Astrocyte of the spinal cord (primary cell): Measurements from ENCODE around the gene ASL.
"Not testable (repeated sequence)": the region's sequence is repeated elsewhere in the genome, so short reads cannot be mapped to it uniquely, and the experiment has no call there.

Experiments
- DNase-seq: peaks from one replicate; pipeline ENCODE4 v3.0.0; 2011; ENCODE audit warnings: low read depth, low spot score
- H3K4me3 ChIP-seq: 2 replicates; pipeline ENCODE4 v1.5.1; 2011; ENCODE audit warnings: low read depth, mild to moderate bottlenecking, low read length, moderate library complexity
- in situ Hi-C: cut with HindIII; loops from 2 replicates; pipeline ENCODE4 v1.10.0; 2017; ENCODE audit warnings: low sequenced_read_pairs
- TF ChIP-seq, protein P1 (sequence below): IDR thresholded peaks from 2 replicates; pipeline ENCODE4 v1.5.1; 2012; ENCODE audit warnings: low read depth, mild to moderate bottlenecking, low read length, inconsistent platforms

Gene ASL

DNA sequence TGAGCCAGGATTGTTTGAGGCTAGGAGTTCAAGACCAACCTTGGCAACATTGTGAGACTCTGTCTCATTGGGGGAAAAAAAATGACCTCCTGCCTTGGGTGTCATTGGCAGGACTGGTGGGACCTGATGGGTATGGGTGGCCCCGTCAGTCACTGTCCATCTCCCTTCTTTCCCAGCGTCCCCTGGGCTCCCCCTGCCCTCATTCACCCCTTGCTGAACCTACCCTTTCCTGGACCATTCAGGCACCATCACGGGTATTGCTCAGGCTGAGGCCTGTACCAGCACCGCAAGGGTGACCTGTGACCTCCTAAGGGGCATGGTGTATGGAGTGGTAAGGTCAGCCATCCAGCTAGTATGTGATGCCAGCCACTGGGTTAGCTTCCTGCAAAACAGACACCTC lies 19.4 kb downstream of the ASL start:
- no peak overlapping the region for H3K4me3 ChIP-seq
- TF ChIP-seq, protein P1, sequence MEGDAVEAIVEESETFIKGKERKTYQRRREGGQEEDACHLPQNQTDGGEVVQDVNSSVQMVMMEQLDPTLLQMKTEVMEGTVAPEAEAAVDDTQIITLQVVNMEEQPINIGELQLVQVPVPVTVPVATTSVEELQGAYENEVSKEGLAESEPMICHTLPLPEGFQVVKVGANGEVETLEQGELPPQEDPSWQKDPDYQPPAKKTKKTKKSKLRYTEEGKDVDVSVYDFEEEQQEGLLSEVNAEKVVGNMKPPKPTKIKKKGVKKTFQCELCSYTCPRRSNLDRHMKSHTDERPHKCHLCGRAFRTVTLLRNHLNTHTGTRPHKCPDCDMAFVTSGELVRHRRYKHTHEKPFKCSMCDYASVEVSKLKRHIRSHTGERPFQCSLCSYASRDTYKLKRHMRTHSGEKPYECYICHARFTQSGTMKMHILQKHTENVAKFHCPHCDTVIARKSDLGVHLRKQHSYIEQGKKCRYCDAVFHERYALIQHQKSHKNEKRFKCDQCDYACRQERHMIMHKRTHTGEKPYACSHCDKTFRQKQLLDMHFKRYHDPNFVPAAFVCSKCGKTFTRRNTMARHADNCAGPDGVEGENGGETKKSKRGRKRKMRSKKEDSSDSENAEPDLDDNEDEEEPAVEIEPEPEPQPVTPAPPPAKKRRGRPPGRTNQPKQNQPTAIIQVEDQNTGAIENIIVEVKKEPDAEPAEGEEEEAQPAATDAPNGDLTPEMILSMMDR, result no peak
- no peak for DNase-seq
- in situ Hi-C loops, result no loop called here

DNA sequence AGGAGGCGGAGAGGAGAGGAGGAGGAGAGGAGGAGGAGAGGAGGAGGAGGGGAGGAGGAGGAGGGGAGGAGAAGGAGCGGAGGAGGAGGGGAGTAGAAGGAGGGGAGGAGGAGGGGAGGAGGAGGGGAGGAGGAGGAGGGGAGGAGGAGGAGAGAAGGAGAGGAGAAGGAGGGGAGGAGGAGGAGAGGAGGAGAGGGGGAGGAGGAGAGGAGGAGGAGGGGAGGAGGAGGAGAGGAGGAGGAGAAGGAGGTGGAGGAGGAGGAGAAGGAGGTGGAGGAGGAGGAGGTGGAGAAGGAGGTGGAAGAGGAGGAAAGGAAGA lies 23.6 kb downstream of the ASL start:
- TF ChIP-seq, protein P1, result no peak
- H3K4me3 ChIP-seq, result no peak overlapping the region
- no peak for DNase-seq
- in situ Hi-C loops, result no loop called here

DNA sequence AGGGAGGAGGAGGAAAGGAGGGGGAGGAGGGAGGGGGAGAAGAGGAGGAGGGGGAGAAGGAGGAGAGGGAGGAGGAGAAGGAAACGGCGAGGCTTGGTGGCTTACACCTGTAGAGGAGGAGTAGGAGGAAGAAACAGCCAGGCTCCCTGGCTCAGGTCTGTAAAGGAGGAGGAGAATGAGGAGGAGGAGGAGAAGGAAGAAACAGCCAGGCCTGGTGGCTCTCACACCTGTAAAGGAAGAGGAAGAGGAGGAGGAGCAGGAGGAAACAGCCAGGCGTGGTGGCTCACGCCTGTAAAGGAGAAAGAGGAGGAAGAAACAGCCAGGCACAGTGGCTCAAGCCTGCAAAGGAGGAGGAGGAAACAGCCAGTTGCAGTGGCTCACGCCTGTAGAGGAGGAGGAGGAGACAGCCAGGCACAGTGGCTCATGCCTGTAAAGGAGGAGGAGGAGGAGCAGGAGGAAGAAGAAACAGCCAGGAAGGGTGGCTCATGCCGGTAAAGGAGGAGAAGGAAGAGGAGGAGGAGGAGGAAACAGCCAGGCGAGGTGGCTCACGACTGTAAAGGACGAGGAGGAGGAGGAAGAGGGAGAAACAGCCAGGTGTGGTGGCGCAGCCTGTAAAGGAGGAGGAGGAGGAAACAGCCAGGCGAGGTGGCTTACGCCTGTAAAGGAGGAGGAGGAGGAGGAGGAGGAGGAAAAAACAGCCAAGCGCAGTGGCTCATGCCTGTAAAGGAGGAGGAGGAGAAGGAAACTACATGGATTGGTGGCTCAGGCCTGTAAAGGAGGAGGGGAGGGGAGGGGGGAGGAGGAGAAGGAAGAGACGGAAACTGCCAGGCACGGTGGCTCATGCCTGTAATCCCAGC lies 24.2 kb downstream of the ASL start:
- H3K4me3 ChIP-seq, result peak overlapping the region; percentile 37
- DNase-seq, result peak; percentile 85
- in situ Hi-C loops, result no loop called here
- TF ChIP-seq, protein P1, result no peak

DNA sequence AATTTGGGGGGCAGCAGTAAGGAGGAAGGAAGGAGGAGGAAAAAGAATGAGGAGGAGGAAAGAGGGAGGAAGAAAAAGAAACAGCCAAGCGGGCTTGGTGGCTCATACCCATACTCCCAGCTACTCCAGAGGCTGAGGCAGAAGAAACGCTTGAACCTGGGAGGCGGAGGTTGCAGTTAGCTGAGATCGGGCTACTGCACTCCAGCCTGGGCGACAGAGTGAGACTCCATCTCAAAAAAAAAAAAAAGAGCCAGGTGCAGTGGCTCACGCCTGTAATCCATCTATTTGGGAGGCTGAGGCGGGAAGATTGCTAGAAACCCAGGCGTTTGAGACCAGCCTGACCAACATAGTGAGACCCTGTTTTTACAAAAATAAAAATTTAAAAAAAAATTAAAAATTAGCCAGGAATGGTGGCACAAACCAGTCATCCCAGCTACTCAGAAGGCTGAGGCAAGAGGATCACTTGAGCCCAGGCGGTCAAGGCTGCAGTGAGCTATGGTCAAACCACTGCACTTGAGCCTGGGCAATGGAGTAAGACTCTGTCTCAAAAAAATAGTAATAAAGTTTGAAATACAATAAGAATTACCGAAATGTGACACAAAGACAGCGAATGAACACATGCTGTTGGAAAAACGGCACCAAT lies 24.9 kb downstream of the ASL start:
- H3K4me3 ChIP-seq, result peak overlapping the region; percentile 37
- TF ChIP-seq, protein P1, result no peak
- in situ Hi-C loops, result no loop called here
- no peak for DNase-seq

DNA sequence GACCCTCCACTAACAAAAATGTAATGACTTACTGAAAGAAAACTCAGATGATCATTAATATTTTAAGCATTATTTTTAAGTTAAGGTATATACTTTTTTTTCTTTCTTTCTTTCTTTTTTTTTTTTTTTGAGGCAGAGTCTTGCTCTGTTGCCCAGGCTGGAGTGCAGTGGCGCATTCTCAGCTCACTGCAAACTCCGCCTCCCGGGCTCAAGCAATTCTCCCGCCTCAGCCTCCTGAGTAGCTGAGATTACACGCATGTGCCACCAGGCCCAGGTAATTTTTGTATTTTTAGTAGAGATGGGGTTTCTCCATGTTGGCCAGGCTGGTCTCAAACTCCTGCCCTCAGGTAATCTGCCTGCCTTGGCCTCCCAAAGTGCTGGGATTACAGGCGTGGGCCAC lies 26.5 kb downstream of the ASL start:
- DNase-seq, in situ Hi-C loops, H3K4me3 ChIP-seq: not testable (repeated sequence)

DNA sequence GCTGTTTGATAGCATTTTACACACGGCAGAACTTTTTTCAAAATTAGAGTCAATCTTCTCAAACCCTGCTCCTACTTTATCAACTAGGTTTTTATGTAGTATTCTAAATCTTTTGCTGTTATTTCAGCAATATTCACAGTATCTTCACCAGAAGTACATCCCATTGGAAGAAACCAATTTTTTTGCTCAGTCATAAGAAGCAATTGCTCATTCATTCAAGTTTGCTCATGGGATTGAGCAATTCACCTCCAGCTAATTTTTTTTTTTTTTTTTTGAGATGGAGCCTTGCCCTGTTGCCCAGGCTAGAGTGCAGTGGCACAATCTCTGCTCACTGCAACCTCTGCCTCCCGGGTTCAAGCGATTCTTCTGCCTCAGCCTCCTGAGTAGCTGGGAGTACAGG lies 28.4 kb downstream of the ASL start:
- in situ Hi-C loops, DNase-seq, H3K4me3 ChIP-seq: not testable (repeated sequence)

DNA sequence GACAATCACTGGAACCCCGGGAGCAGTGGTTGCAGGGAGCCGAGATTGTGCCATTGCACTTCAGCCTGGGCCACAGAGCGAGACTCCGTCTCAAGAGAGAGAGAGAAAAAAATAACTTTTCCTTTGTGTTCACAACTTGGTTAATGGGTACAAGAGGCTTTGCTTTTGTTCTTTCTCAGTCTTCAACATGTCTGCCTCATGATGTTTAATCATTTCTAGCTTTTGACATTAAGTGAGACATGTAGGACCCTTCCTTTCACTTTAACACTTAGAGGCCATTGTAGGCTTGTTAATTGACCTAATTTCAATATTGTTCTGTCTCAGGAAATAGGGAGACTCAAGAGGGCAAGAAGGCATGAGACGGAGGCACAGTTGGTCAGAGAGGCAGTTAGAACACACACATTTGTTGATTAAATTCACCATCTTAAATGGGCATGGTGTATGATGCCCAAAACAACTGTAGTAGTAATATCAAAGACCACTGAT lies 29.7 kb downstream of the ASL start:
- no peak overlapping the region for H3K4me3 ChIP-seq
- DNase-seq, result no peak
- in situ Hi-C loops, result no loop called here
- TF ChIP-seq, protein P1, result no peak

DNA sequence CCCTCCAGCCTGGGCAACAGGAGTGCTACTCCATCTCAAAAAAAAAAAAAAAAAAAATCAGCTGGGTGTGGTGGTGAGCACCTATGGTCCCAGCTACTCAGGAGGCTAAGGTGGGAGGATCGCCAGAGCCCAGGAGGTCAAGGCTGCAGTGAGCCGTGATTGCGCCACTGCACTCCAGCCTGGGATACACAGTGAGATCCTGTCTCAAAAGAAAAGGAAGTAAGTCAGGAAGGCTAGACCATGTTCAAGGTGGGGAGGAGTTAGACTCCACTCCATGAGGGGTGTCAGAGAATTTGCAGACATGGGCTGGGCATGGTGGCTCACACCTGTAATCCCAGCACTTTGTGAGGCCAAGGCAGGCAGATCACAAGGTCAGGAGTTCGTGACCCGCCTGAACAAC lies 32.8 kb downstream of the ASL start:
- H3K4me3 ChIP-seq, in situ Hi-C loops, DNase-seq: not testable (repeated sequence)
